Lower leg skin (tissue), 4 donors: ENCODE measurements around the gene EIF1AX. TPM values are rescaled to one million over a fixed set of nuclear protein-coding genes. Genes with fewer than 3 reads are reported as not detected.
"Not testable (repeated sequence)": the region's sequence is repeated elsewhere in the genome, so short reads cannot be mapped to it uniquely, and the experiment has no call there.

Experiments
- DNase-seq, 2 donors: peaks; one replicate each; pipeline ENCODE4 v3.0.0-alpha.2; 2019; ENCODE audit warnings: low spot score in 2 of 2
- H3K4me3 ChIP-seq: fragments of 200-600 bp; sonication (generic); 2 replicates; pipeline ENCODE4 v1.5.1; 2017; ENCODE audit warnings: mild to moderate bottlenecking, low read depth; ENCODE audit not compliant: poor library complexity, severe bottlenecking
- CTCF ChIP-seq, 3 donors: fragments of 450-650 bp; IDR thresholded peaks; one replicate each; pipeline ENCODE4 v1.5.1; 2016; ENCODE audit warnings: antibody characterized with exemption in 3 of 3, mild to moderate bottlenecking in 3 of 3, moderate library complexity in 2 of 3
- POLR2A ChIP-seq, 2 donors: fragments of 450-650 bp; IDR thresholded peaks; one replicate each; pipeline ENCODE4 v1.6.1; 2016 to 2017; ENCODE audit warnings: antibody characterized with exemption in 2 of 2, mild to moderate bottlenecking in 1 of 2, moderate library complexity in 1 of 2
- WGBS, 2 donors: methylation state at CpG; one replicate each; pipeline ENCODE4 v1.1.5; 2018; 5-methylcytosine and 5-hydroxymethylcytosine counted together
- intact Hi-C: fragments of 100-400 bp; cut with DNase I; formaldehyde crosslinking; loops from one replicate; pipeline ENCODE4 v1.15.0; 2023; ENCODE audit warnings: low total_unique reads
- total RNA-seq, 4 donors: library from RNA; depleted of rRNA; stranded (reverse); fragments of >200 nt; gene quantifications; one replicate each; pipeline ENCODE4 v1.1.0, GENCODE V29; 2016

The EIF1AX gene
- total RNA-seq, 4 donors from 2014 or later: 40.3 to 50.9 (median 46.8) TPM

GRCh38 chrX:20132666-20133065 is 9.0 kb downstream of the EIF1AX start:
- intact Hi-C loops: no loop called here
- 60 to 90% methylated on average over 1 of the region's 1 CpG for WGBS, 2 donors
- TF ChIP-seq POLR2A (IDR thresholded peaks at IDR 0.05) (no peak), CTCF (IDR thresholded peaks at IDR 0.05) (no peak)

GRCh38 chrX:20130357-20130756 is 11.3 kb downstream of the EIF1AX start:
- 90 to 97% methylated on average over 1 of the region's 1 CpG for WGBS, 2 donors
- intact Hi-C loops: no loop called here
- H3K4me3 ChIP-seq: no peak overlapping the region
- TF ChIP-seq POLR2A (IDR thresholded peaks at IDR 0.05) (no peak), CTCF (IDR thresholded peaks at IDR 0.05) (no peak)
- DNase-seq: no peak

More at GRCh38 chrX:20132666-20133065, 9.0 kb downstream of the EIF1AX start:
- H3K4me3 ChIP-seq: no peak overlapping the region
- no peak for DNase-seq

GRCh38 chrX:20129547-20129946 is 12.1 kb downstream of the EIF1AX start:
- intact Hi-C loops: no loop called here
- 79 to 91% methylated on average over 1 of the region's 1 CpG for WGBS, 2 donors
- no peak overlapping the region for H3K4me3 ChIP-seq
- DNase-seq: no peak
- TF ChIP-seq CTCF (IDR thresholded peaks at IDR 0.05) (no peak), POLR2A (IDR thresholded peaks at IDR 0.05) (no peak)

- DNase-seq: no peak
- intact Hi-C loops: no loop called here
- TF ChIP-seq POLR2A (IDR thresholded peaks at IDR 0.05) (no peak), CTCF (IDR thresholded peaks at IDR 0.05) (no peak)
- H3K4me3 ChIP-seq: no peak overlapping the region
- 44 to 62% methylated on average over 4 of the region's 4 CpGs for WGBS, 2 donors
Measured at GRCh38 chrX:20128670-20129069, 13.0 kb downstream of the EIF1AX start.

GRCh38 chrX:20127440-20127839 is 14.2 kb downstream of the EIF1AX start:
- intact Hi-C loops, H3K4me3 ChIP-seq, DNase-seq: not testable (repeated sequence)
- WGBS, 2 donors: 0% methylated on average over 3 of the region's 3 CpGs

GRCh38 chrX:20126833-20127232 is 14.8 kb downstream of the EIF1AX start:
- H3K4me3 ChIP-seq, intact Hi-C loops, DNase-seq: not testable (repeated sequence)
- 67 to 80% methylated on average over 1 of the region's 1 CpG for WGBS, 2 donors

GRCh38 chrX:20124964-20125363 is 16.7 kb downstream of the EIF1AX start:
- intact Hi-C loops: no loop called here
- H3K4me3 ChIP-seq: no peak overlapping the region

More at GRCh38 chrX:20124964-20125363, 16.7 kb downstream of the EIF1AX start:
- no peak for DNase-seq
- TF ChIP-seq CTCF (IDR thresholded peaks at IDR 0.05) (no peak), POLR2A (IDR thresholded peaks at IDR 0.05) (no peak)
